HEK293 (cell line): Measurements from ENCODE around the gene CMTM8.

Experiments used
- CTCF ChIA-PET: fragments of 350-600 bp; formaldehyde crosslinking; extraction: SDS; loops from one replicate; lab custom pipeline; 2021; ENCODE audit warnings: antibody characterized with exemption; lab: Yijun Ruan, JAX
- POLR2A ChIA-PET: fragments of 300-600 bp; formaldehyde crosslinking; extraction: SDS; loops from one replicate; lab custom pipeline; 2020; ENCODE audit warnings: antibody characterized with exemption, inconsistent platforms; lab: Yijun Ruan, JAX
- H3K27ac ChIP-seq: fragments of 200-500 bp; sonication (Bioruptor generic); 2 replicates; pipeline ENCODE4 v1.5.1; 2014; ENCODE audit warnings: low read depth, low read length, control low read depth, inconsistent platforms; ENCODE audit errors: extremely low read depth
- H3K36me3 ChIP-seq, 2 experiments: fragments of 200-500 bp in 1 of 2; sonication (Bioruptor generic) in 1 of 2; 1 replicate in 1 of 2; 2 replicates in 1 of 2; pipeline ENCODE4 v1.5.1; 2014 to 2017; ENCODE audit warnings: inconsistent platforms in 2 of 2, low read length in 2 of 2; ENCODE audit not compliant: control insufficient read depth in 2 of 2, insufficient read depth in 1 of 2
- H3K4me1 ChIP-seq: fragments of 200-500 bp; sonication (Bioruptor generic); 2 replicates; pipeline ENCODE4 v1.5.1; 2014; ENCODE audit warnings: mild to moderate bottlenecking, low read length, inconsistent platforms; ENCODE audit not compliant: control insufficient read depth, insufficient read depth
- H3K4me3 ChIP-seq: 2 replicates; pipeline ENCODE4 v1.5.1; 2011; ENCODE audit warnings: low read depth, mild to moderate bottlenecking, control low read depth, low read length, moderate library complexity
- H3K9me3 ChIP-seq: fragments of 200-500 bp; sonication (Bioruptor generic); 2 replicates; pipeline ENCODE4 v1.5.1; 2014; ENCODE audit warnings: low read depth, low read length, inconsistent platforms; ENCODE audit not compliant: control insufficient read depth, insufficient read depth
- KLF1 ChIP-seq: fragments of 450-650 bp; formaldehyde crosslinking; IDR thresholded peaks from 2 replicates; pipeline ENCODE4 v1.5.1; 2016; ENCODE audit warnings: missing biosample characterization, missing genetic modification characterization
- MYNN ChIP-seq: fragments of 450-650 bp; formaldehyde crosslinking; IDR thresholded peaks from 2 replicates; pipeline ENCODE4 v1.5.1; 2016; ENCODE audit warnings: missing biosample characterization, missing genetic modification characterization, borderline replicate concordance
- MZF1 ChIP-seq: fragments of 450-650 bp; formaldehyde crosslinking; IDR thresholded peaks from 2 replicates; pipeline ENCODE4 v1.5.1; 2017; ENCODE audit warnings: missing biosample characterization, missing genetic modification characterization, borderline replicate concordance
- WT1 ChIP-seq: fragments of 450-650 bp; formaldehyde crosslinking; IDR thresholded peaks from 2 replicates; pipeline ENCODE4 v1.5.1; 2016; ENCODE audit warnings: missing biosample characterization, missing genetic modification characterization
- ZBTB49 ChIP-seq: fragments of 450-650 bp; formaldehyde crosslinking; IDR thresholded peaks from 2 replicates; pipeline ENCODE4 v1.5.1; 2016; ENCODE audit warnings: missing biosample characterization, missing genetic modification characterization, low read depth
- ZBTB7A ChIP-seq: fragments of 450-650 bp; formaldehyde crosslinking; IDR thresholded peaks from 2 replicates; pipeline ENCODE4 v1.5.1; 2016; ENCODE audit warnings: low read depth, missing biosample characterization, missing genetic modification characterization
- ZFP37 ChIP-seq: fragments of 450-650 bp; formaldehyde crosslinking; IDR thresholded peaks from 2 replicates; pipeline ENCODE4 v1.5.1; 2016; ENCODE audit warnings: missing biosample characterization, missing genetic modification characterization
- ZFP41 ChIP-seq: fragments of 450-650 bp; formaldehyde crosslinking; IDR thresholded peaks from 2 replicates; pipeline ENCODE4 v1.5.1; 2016; ENCODE audit warnings: missing biosample characterization, missing genetic modification characterization, borderline replicate concordance
- ZNF112 ChIP-seq: fragments of 450-650 bp; formaldehyde crosslinking; IDR thresholded peaks from 2 replicates; pipeline ENCODE4 v1.5.0; 2017; ENCODE audit warnings: missing biosample characterization, missing genetic modification characterization
- ZNF132 ChIP-seq: fragments of 450-650 bp; formaldehyde crosslinking; IDR thresholded peaks from 2 replicates; pipeline ENCODE4 v1.5.1; 2017; ENCODE audit warnings: missing biosample characterization, missing genetic modification characterization, borderline replicate concordance
- ZNF214 ChIP-seq: fragments of 450-650 bp; formaldehyde crosslinking; IDR thresholded peaks from 2 replicates; pipeline ENCODE4 v1.5.1; 2017; ENCODE audit warnings: missing biosample characterization, mild to moderate bottlenecking, missing genetic modification characterization, borderline replicate concordance
- ZNF335 ChIP-seq: fragments of 450-650 bp; formaldehyde crosslinking; conservative IDR thresholded peaks from 2 replicates; pipeline ENCODE4 v1.5.1; 2016; ENCODE audit warnings: missing biosample characterization, missing genetic modification characterization
- ZNF398 ChIP-seq: fragments of 450-650 bp; formaldehyde crosslinking; IDR thresholded peaks from 2 replicates; pipeline ENCODE4 v1.5.1; 2017; ENCODE audit warnings: missing biosample characterization, missing genetic modification characterization
- ZNF426 ChIP-seq: fragments of 450-650 bp; formaldehyde crosslinking; IDR thresholded peaks from 2 replicates; pipeline ENCODE4 v1.5.1; 2017; ENCODE audit warnings: missing biosample characterization, missing genetic modification characterization, mild to moderate bottlenecking, inconsistent platforms, moderate library complexity
- ZNF529 ChIP-seq: fragments of 450-650 bp; formaldehyde crosslinking; IDR thresholded peaks from 2 replicates; pipeline ENCODE4 v1.5.1; 2017; ENCODE audit warnings: missing genetic modification characterization, missing biosample characterization; ENCODE audit not compliant: insufficient replicate concordance
- ZNF623 ChIP-seq: fragments of 450-650 bp; formaldehyde crosslinking; IDR thresholded peaks from 2 replicates; pipeline ENCODE4 v1.5.1; 2016; ENCODE audit warnings: missing biosample characterization, missing genetic modification characterization
- ZNF664 ChIP-seq: fragments of 450-650 bp; formaldehyde crosslinking; IDR thresholded peaks from 2 replicates; pipeline ENCODE4 v1.5.1; 2016; ENCODE audit warnings: missing biosample characterization, missing genetic modification characterization
- ZSCAN30 ChIP-seq: fragments of 450-650 bp; IDR thresholded peaks from 2 replicates; pipeline ENCODE4 v1.5.1; 2018; ENCODE audit warnings: missing biosample characterization, mild to moderate bottlenecking, missing genetic modification characterization, moderate library complexity
- TF ChIP-seq, protein P1 (sequence below): fragments of 450-650 bp; formaldehyde crosslinking; IDR thresholded peaks from 2 replicates; pipeline ENCODE4 v1.5.1; 2016; ENCODE audit warnings: missing biosample characterization, missing genetic modification characterization

CMTM8 gene

DNA sequence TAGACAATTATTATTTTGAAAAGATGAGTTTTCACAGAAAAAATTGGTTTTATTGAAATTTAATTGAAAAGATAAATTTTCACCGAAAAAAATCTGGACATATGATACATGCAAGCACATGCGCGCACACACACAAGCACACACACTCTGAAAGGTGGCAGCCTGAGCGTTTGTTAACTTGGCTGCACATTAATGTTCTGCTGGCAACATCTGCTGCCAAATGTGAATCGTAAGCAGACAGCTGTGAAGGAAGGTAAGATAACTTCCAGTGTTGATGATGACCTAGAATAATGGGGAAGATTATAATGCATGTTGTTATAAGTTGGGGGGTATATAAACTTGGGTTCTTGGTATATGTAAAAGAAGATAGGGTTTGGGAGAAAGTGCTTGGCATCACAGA lies 134.8 kb downstream of the CMTM8 start:
- Histone ChIP-seq H3K36me3 (no peaks in the 10 kb centered on the region; a peak in 1 of 3 replicates), H3K4me3 (no peak overlapping the region), H3K27ac (no peak overlapping the region)
- POLR2A ChIA-PET = no interaction called here
- TF ChIP-seq MYNN (tag by site-specific recombination) (no peak), ZNF426 (tag by site-specific recombination) (no peak), ZNF335 (tag by site-specific recombination) (no peak), ZBTB7A (no peak), ZNF112 (tag by site-specific recombination) (no peak), ZFP37 (tag by site-specific recombination) (no peak), ZBTB49 (tag by site-specific recombination) (no peak), ZNF398 (no peak), ZFP41 (tag by site-specific recombination) (no peak), ZNF132 (no peak), ZNF623 (tag by site-specific recombination) (no peak), MZF1 (tag by site-specific recombination) (no peak), ZSCAN30 (tag by site-specific recombination) (no peak), KLF1 (tag by site-specific recombination) (no peak), WT1 (tag by site-specific recombination) (no peak), ZNF214 (tag by site-specific recombination) (no peak)
- TF ChIP-seq, protein P1, sequence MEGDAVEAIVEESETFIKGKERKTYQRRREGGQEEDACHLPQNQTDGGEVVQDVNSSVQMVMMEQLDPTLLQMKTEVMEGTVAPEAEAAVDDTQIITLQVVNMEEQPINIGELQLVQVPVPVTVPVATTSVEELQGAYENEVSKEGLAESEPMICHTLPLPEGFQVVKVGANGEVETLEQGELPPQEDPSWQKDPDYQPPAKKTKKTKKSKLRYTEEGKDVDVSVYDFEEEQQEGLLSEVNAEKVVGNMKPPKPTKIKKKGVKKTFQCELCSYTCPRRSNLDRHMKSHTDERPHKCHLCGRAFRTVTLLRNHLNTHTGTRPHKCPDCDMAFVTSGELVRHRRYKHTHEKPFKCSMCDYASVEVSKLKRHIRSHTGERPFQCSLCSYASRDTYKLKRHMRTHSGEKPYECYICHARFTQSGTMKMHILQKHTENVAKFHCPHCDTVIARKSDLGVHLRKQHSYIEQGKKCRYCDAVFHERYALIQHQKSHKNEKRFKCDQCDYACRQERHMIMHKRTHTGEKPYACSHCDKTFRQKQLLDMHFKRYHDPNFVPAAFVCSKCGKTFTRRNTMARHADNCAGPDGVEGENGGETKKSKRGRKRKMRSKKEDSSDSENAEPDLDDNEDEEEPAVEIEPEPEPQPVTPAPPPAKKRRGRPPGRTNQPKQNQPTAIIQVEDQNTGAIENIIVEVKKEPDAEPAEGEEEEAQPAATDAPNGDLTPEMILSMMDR (tag by site-specific recombination) = no peak
- TF ChIP-seq, all 188 proteins: peak for 0
- CTCF ChIA-PET = interaction anchor here (0.6 to 4.5 kb wide), 5 partner anchors 9 to 96 kb away, joined by 3 to 57 read pairs (median 4); no protein-coding TSS in a partner anchor
- no peaks in the 10 kb centered on the region for H3K9me3 ChIP-seq
- H3K4me1 ChIP-seq = no peaks in the 10 kb centered on the region

GRCh38 chr3:32373844-32374243 lies 135.4 kb downstream of the CMTM8 start:
- H3K4me1 ChIP-seq = no peaks in the 10 kb centered on the region
- CTCF ChIA-PET = interaction anchor here (0.6 to 4.5 kb wide), 14 partner anchors 9 to 297 kb away, joined by 3 to 57 read pairs (median 4); no protein-coding TSS in a partner anchor
- TF ChIP-seq ZNF664 (tag by site-specific recombination) (peak; percentile 75; the same call in 1 of the 2 replicates), ZNF398 (no peak), ZNF529 (tag by site-specific recombination) (no peak)
- TF ChIP-seq, all 188 proteins: peak for 1
- Histone ChIP-seq H3K36me3 (no peaks in the 10 kb centered on the region; a peak in 1 of 3 replicates), H3K27ac (no peak overlapping the region), H3K4me3 (no peak overlapping the region), H3K9me3 (no peaks in the 10 kb centered on the region)
- POLR2A ChIA-PET = no interaction called here
